ENCODE data around the gene CAP2.

The CAP2 gene

DNA sequence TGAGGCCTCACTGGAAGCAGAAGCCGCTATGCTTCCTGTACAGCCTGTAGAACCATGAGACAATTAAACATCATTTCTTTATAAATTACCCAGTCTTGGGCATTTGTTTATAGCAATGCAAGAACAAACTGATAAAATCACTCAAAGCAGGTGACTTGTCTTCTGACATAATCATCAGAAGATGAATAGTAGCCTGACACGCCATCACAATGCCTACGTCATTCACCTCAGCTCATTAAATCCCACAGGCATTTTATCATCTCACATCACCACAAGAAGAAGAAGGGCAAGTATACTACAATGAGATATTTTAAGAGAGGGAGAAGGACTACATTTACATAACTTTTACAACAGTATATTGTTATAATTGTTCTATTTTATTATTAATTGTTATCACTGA is 3.1 kb upstream of the CAP2 start:
- Histone ChIP-seq H4K8ac (ENCODE audit: low read depth, low read length) (no peak overlapping the region), H3K14ac (ENCODE audit: low read length) (no peak overlapping the region), H3K9me3 (replicated peaks in 1 of 2; ENCODE audit: control insufficient read depth in 2 of 2, insufficient read depth in 1 of 2, low read depth in 1 of 2, low read length in 2 of 2) (peaks cover 0 to 3% of the 10 kb centered on the region in 2 donors), H3K4me2 (ENCODE audit: insufficient read depth, low read length, poor library complexity, severe bottlenecking) (no peak overlapping the region), H2BK5ac (ENCODE audit: low read length) (no peak overlapping the region), H3K9ac (ENCODE audit: low read depth, low read length, poor library complexity) (no peak overlapping the region), H2BK120ac (ENCODE audit: low read depth, low read length) (no peak overlapping the region), H3K27ac (replicated peaks; ENCODE audit: low read length) (no peak overlapping the region), H4K91ac (ENCODE audit: low read depth, low read length, poor library complexity) (no peak overlapping the region), H3K27me3 (ENCODE audit: control insufficient read depth in 3 of 3, insufficient read depth in 3 of 3, low read depth in 1 of 3, low read length in 3 of 3) (peaks cover 0 to 16% (median 0%) of the 10 kb centered on the region in 3 experiments), H2AFZ (ENCODE audit: low read length) (no peak overlapping the region), H3K4ac (ENCODE audit: low read length) (no peak overlapping the region), H2AK5ac (ENCODE audit: low read depth, low read length) (no peak overlapping the region), H3K4me3 (ENCODE audit: low read length in 2 of 2) (no peak overlapping the region), H3K79me1 (ENCODE audit: low read depth, low read length) (no peaks in the 10 kb centered on the region), H2BK12ac (ENCODE audit: low read length) (no peak overlapping the region), H3K36me3 (replicated peaks in 1 of 2; ENCODE audit: control insufficient read depth in 2 of 2, insufficient read depth in 2 of 2, low read length in 2 of 2) (no peaks in the 10 kb centered on the region), H2BK15ac (ENCODE audit: low read length) (no peak overlapping the region), H3K4me1 (ENCODE audit: control insufficient read depth in 2 of 2, insufficient read depth in 1 of 2, low read depth in 1 of 2, low read length in 2 of 2) (peaks cover 4 to 5% of the 10 kb centered on the region in 2 donors), H3K23ac (ENCODE audit: low read depth, low read length, poor library complexity) (no peak overlapping the region), H3K18ac (ENCODE audit: low read length) (no peak overlapping the region)
- DNase-seq (ENCODE audit: low spot score): no peak
- WGBS, 2 donors (ENCODE audit: extremely low coverage in 2 of 2, insufficient read length in 2 of 2, insufficient replicate concordance in 1 of 2): no CpG with 5 or more reads among the region's 3 CpGs

- no peak overlapping the region for H3K4me2 ChIP-seq (ENCODE audit: insufficient read depth, low read length, poor library complexity, severe bottlenecking)
- H2BK12ac ChIP-seq (ENCODE audit: low read length): no peak overlapping the region
- H3K4me1 ChIP-seq (ENCODE audit: control insufficient read depth in 2 of 2, insufficient read depth in 1 of 2, low read depth in 1 of 2, low read length in 2 of 2): peaks cover 2 to 4% of the 10 kb centered on the region in 2 donors
- H3K27ac ChIP-seq (replicated peaks; ENCODE audit: low read length): no peak overlapping the region
- H2BK15ac ChIP-seq (ENCODE audit: low read length): no peak overlapping the region
- H3K36me3 ChIP-seq (replicated peaks in 1 of 2; ENCODE audit: control insufficient read depth in 2 of 2, insufficient read depth in 2 of 2, low read length in 2 of 2): peaks cover 0 to 9% of the 10 kb centered on the region in 2 donors
- H3K79me1 ChIP-seq (ENCODE audit: low read depth, low read length): no peaks in the 10 kb centered on the region
- H3K9me3 ChIP-seq (replicated peaks in 1 of 2; ENCODE audit: control insufficient read depth in 2 of 2, insufficient read depth in 1 of 2, low read depth in 1 of 2, low read length in 2 of 2): peaks cover 0 to 19% of the 10 kb centered on the region in 2 donors
- no peak overlapping the region for H3K14ac ChIP-seq (ENCODE audit: low read length)
- H2BK5ac ChIP-seq (ENCODE audit: low read length): no peak overlapping the region
- no peak overlapping the region for H2AFZ ChIP-seq (ENCODE audit: low read length)
- H4K91ac ChIP-seq (ENCODE audit: low read depth, low read length, poor library complexity): no peak overlapping the region
- H2BK120ac ChIP-seq (ENCODE audit: low read depth, low read length): no peak overlapping the region
- H3K4me3 ChIP-seq (ENCODE audit: low read length in 2 of 2): no peak overlapping the region
- peaks cover 0 to 16% (median 0%) of the 10 kb centered on the region in 3 experiments for H3K27me3 ChIP-seq (ENCODE audit: control insufficient read depth in 3 of 3, insufficient read depth in 3 of 3, low read depth in 1 of 3, low read length in 3 of 3)
- H2AK5ac ChIP-seq (ENCODE audit: low read depth, low read length): no peak overlapping the region
- no peak for DNase-seq (ENCODE audit: low spot score)
- no peak overlapping the region for H3K9ac ChIP-seq (ENCODE audit: low read depth, low read length, poor library complexity)
- WGBS, 2 donors (ENCODE audit: extremely low coverage in 2 of 2, insufficient read length in 2 of 2, insufficient replicate concordance in 1 of 2): no CpG with 5 or more reads among the region's 2 CpGs
- no peak overlapping the region for H3K23ac ChIP-seq (ENCODE audit: low read depth, low read length, poor library complexity)
- H3K4ac ChIP-seq (ENCODE audit: low read length): no peak overlapping the region
- no peak overlapping the region for H3K18ac ChIP-seq (ENCODE audit: low read length)
- H4K8ac ChIP-seq (ENCODE audit: low read depth, low read length): no peak overlapping the region
These were observed 1.4 kb upstream of the CAP2 start for GRCh38 chr6:17391976-17392375.

GRCh38 chr6:17393892-17394631 is 667 bp downstream of the CAP2 start:
- no CpG with 5 or more reads among the region's 55 CpGs for WGBS, 2 donors (ENCODE audit: extremely low coverage in 2 of 2, insufficient read length in 2 of 2, insufficient replicate concordance in 1 of 2)
- H3K23ac ChIP-seq (ENCODE audit: low read depth, low read length, poor library complexity): no peak overlapping the region
- peaks cover 0 to 16% (median 0%) of the 10 kb centered on the region in 3 experiments for H3K27me3 ChIP-seq (ENCODE audit: control insufficient read depth in 3 of 3, insufficient read depth in 3 of 3, low read depth in 1 of 3, low read length in 3 of 3)
- no peak overlapping the region for H2BK12ac ChIP-seq (ENCODE audit: low read length)
- H3K4ac ChIP-seq (ENCODE audit: low read length): no peak overlapping the region
- peaks cover 2 to 4% of the 10 kb centered on the region in 2 donors for H3K4me1 ChIP-seq (ENCODE audit: control insufficient read depth in 2 of 2, insufficient read depth in 1 of 2, low read depth in 1 of 2, low read length in 2 of 2)
- DNase-seq (ENCODE audit: low spot score): peak; percentile 56
- no peak overlapping the region for H2BK120ac ChIP-seq (ENCODE audit: low read depth, low read length)
- H3K27ac ChIP-seq (replicated peaks; ENCODE audit: low read length): peak overlapping the region; percentile 63
- H3K4me3 ChIP-seq (ENCODE audit: low read length in 2 of 2): peak overlapping the region; percentile 59 to 72
- peak overlapping the region; percentile 97 for H2AFZ ChIP-seq (ENCODE audit: low read length)
- H4K8ac ChIP-seq (ENCODE audit: low read depth, low read length): no peak overlapping the region
- H3K9ac ChIP-seq (ENCODE audit: low read depth, low read length, poor library complexity): peak overlapping the region; percentile 66
- H3K18ac ChIP-seq (ENCODE audit: low read length): peak overlapping the region; percentile 80
- H2BK5ac ChIP-seq (ENCODE audit: low read length): peak overlapping the region; percentile 42
- H3K36me3 ChIP-seq (replicated peaks in 1 of 2; ENCODE audit: control insufficient read depth in 2 of 2, insufficient read depth in 2 of 2, low read length in 2 of 2): peaks cover 0 to 11% of the 10 kb centered on the region in 2 donors
- no peaks in the 10 kb centered on the region for H3K79me1 ChIP-seq (ENCODE audit: low read depth, low read length)
- no peak overlapping the region for H3K14ac ChIP-seq (ENCODE audit: low read length)
- no peak overlapping the region for H4K91ac ChIP-seq (ENCODE audit: low read depth, low read length, poor library complexity)
- H3K4me2 ChIP-seq (ENCODE audit: insufficient read depth, low read length, poor library complexity, severe bottlenecking): peak overlapping the region; percentile 55
- H2AK5ac ChIP-seq (ENCODE audit: low read depth, low read length): no peak overlapping the region
- H3K9me3 ChIP-seq (replicated peaks in 1 of 2; ENCODE audit: control insufficient read depth in 2 of 2, insufficient read depth in 1 of 2, low read depth in 1 of 2, low read length in 2 of 2): peaks cover 0 to 19% of the 10 kb centered on the region in 2 donors
- no peak overlapping the region for H2BK15ac ChIP-seq (ENCODE audit: low read length)

GRCh38 chr6:17395112-17395511 is 1.7 kb downstream of the CAP2 start:
- Histone ChIP-seq H3K4me1 (ENCODE audit: control insufficient read depth in 2 of 2, insufficient read depth in 1 of 2, low read depth in 1 of 2, low read length in 2 of 2) (peaks cover 2 to 4% of the 10 kb centered on the region in 2 donors), H4K91ac (ENCODE audit: low read depth, low read length, poor library complexity) (no peak overlapping the region), H2AFZ (ENCODE audit: low read length) (no peak overlapping the region), H3K18ac (ENCODE audit: low read length) (no peak overlapping the region), H3K79me1 (ENCODE audit: low read depth, low read length) (peaks cover 2% of the 10 kb centered on the region), H3K9me3 (replicated peaks in 1 of 2; ENCODE audit: control insufficient read depth in 2 of 2, insufficient read depth in 1 of 2, low read depth in 1 of 2, low read length in 2 of 2) (peaks cover 0 to 19% of the 10 kb centered on the region in 2 donors), H3K14ac (ENCODE audit: low read length) (no peak overlapping the region), H2AK5ac (ENCODE audit: low read depth, low read length) (no peak overlapping the region), H3K36me3 (replicated peaks in 1 of 2; ENCODE audit: control insufficient read depth in 2 of 2, insufficient read depth in 2 of 2, low read length in 2 of 2) (peaks cover 0 to 11% of the 10 kb centered on the region in 2 donors), H2BK12ac (ENCODE audit: low read length) (no peak overlapping the region), H3K23ac (ENCODE audit: low read depth, low read length, poor library complexity) (no peak overlapping the region), H3K4ac (ENCODE audit: low read length) (no peak overlapping the region), H4K8ac (ENCODE audit: low read depth, low read length) (no peak overlapping the region), H2BK120ac (ENCODE audit: low read depth, low read length) (no peak overlapping the region), H2BK15ac (ENCODE audit: low read length) (no peak overlapping the region), H2BK5ac (ENCODE audit: low read length) (no peak overlapping the region), H3K4me3 (ENCODE audit: low read length in 2 of 2) (no peak overlapping the region), H3K27ac (replicated peaks; ENCODE audit: low read length) (no peak overlapping the region), H3K27me3 (ENCODE audit: control insufficient read depth in 3 of 3, insufficient read depth in 3 of 3, low read depth in 1 of 3, low read length in 3 of 3) (peaks cover 0 to 16% (median 0%) of the 10 kb centered on the region in 3 experiments), H3K4me2 (ENCODE audit: insufficient read depth, low read length, poor library complexity, severe bottlenecking) (no peak overlapping the region), H3K9ac (ENCODE audit: low read depth, low read length, poor library complexity) (no peak overlapping the region)
- no CpG with 5 or more reads among the region's 1 CpG for WGBS, 2 donors (ENCODE audit: extremely low coverage in 2 of 2, insufficient read length in 2 of 2, insufficient replicate concordance in 1 of 2)
- no peak for DNase-seq (ENCODE audit: low spot score)
